SK-N-SH treated with all-trans-retinoic acid at 6 μM for 48 hours (cell line): ENCODE measurements around the gene ZHX3.
A peak's percentile ranks its signal among the peaks of the same experiment; 100 is the strongest.

ENCODE experiments used
- ATAC-seq: fragments of 200-7000 bp; cut with Tn5 transposase; 3 replicates; pipeline ENCODE4 v1.9.1; 2020; ENCODE audit warnings: mild to moderate bottlenecking, moderate library complexity
- ARNTL ChIP-seq: fragments of 450-650 bp; formaldehyde crosslinking; IDR thresholded peaks from 2 replicates; pipeline ENCODE4 v1.5.0; 2020; ENCODE audit warnings: low read depth, mild to moderate bottlenecking, moderate library complexity, borderline replicate concordance
- BACH2 ChIP-seq: fragments of 250-450 bp; sonication (Bioruptor Pico); IDR thresholded peaks from 2 replicates; pipeline ENCODE4 v1.9.0; 2021; ENCODE audit warnings: mild to moderate bottlenecking, borderline replicate concordance
- CREB5 ChIP-seq: fragments of 250-450 bp; sonication (Bioruptor Pico); IDR thresholded peaks from 2 replicates; pipeline ENCODE4 v1.5.1; 2020; ENCODE audit warnings: low read depth, mild to moderate bottlenecking, moderate library complexity
- CSDC2 ChIP-seq: fragments of 250-450 bp; sonication (Bioruptor Pico); IDR thresholded peaks from 2 replicates; pipeline ENCODE4 v1.5.0; 2020; ENCODE audit warnings: mild to moderate bottlenecking, moderate library complexity
- CSRNP3 ChIP-seq: fragments of 250-450 bp; sonication (Bioruptor Pico); IDR thresholded peaks from 2 replicates; pipeline ENCODE4 v1.5.1; 2021; ENCODE audit warnings: mild to moderate bottlenecking, moderate library complexity
- ESRRG ChIP-seq: fragments of 250-450 bp; sonication (Bioruptor Pico); IDR thresholded peaks from 2 replicates; pipeline ENCODE4 v1.6.1; 2021; ENCODE audit warnings: mild to moderate bottlenecking
- GLIS3 ChIP-seq: fragments of 250-450 bp; sonication (Bioruptor Pico); IDR thresholded peaks from 2 replicates; pipeline ENCODE4 v1.5.0; 2020; ENCODE audit warnings: mild to moderate bottlenecking, moderate library complexity
- ISL1 ChIP-seq: fragments of 250-450 bp; sonication (Bioruptor Pico); IDR thresholded peaks from 2 replicates; pipeline ENCODE4 v2.1.2; 2022; ENCODE audit warnings: mild to moderate bottlenecking, moderate library complexity
- OSR1 ChIP-seq: fragments of 250-450 bp; sonication (Bioruptor Pico); IDR thresholded peaks from 2 replicates; pipeline ENCODE4 v1.8.0; 2022; ENCODE audit warnings: moderate library complexity, mild to moderate bottlenecking, inconsistent platforms
- PATZ1 ChIP-seq: fragments of 250-450 bp; sonication (Bioruptor Pico); IDR thresholded peaks from 2 replicates; pipeline ENCODE4 v1.8.0; 2020; ENCODE audit warnings: mild to moderate bottlenecking, moderate library complexity, borderline replicate concordance
- PPARA ChIP-seq: fragments of 250-450 bp; sonication (Bioruptor Pico); IDR thresholded peaks from 2 replicates; pipeline ENCODE4 v1.5.0; 2020; ENCODE audit warnings: mild to moderate bottlenecking, borderline replicate concordance
- RARB ChIP-seq: fragments of 250-450 bp; sonication (Bioruptor Pico); IDR thresholded peaks from 2 replicates; pipeline ENCODE4 v1.8.0; 2021; ENCODE audit warnings: mild to moderate bottlenecking, moderate library complexity
- TCF4 ChIP-seq: fragments of 250-450 bp; sonication (Bioruptor Pico); IDR thresholded peaks from 2 replicates; pipeline ENCODE4 v1.8.0; 2021; ENCODE audit warnings: mild to moderate bottlenecking, moderate library complexity, borderline replicate concordance
- TOX ChIP-seq: fragments of 250-450 bp; sonication (Bioruptor Pico); IDR thresholded peaks from 2 replicates; pipeline ENCODE4 v1.8.0; 2021; ENCODE audit warnings: mild to moderate bottlenecking, moderate library complexity, borderline replicate concordance
- TSHZ2 ChIP-seq: fragments of 250-450 bp; sonication (Bioruptor Pico); IDR thresholded peaks from 2 replicates; pipeline ENCODE4 v1.5.0; 2020; ENCODE audit warnings: mild to moderate bottlenecking, moderate library complexity
- ZC3H10 ChIP-seq: fragments of 250-450 bp; sonication (Bioruptor Pico); IDR thresholded peaks from 2 replicates; pipeline ENCODE4 v1.5.1; 2021; ENCODE audit warnings: mild to moderate bottlenecking, moderate library complexity
- ZFP3 ChIP-seq: fragments of 250-450 bp; sonication (Bioruptor Pico); IDR thresholded peaks from 2 replicates; pipeline ENCODE4 v1.5.0; 2020; ENCODE audit warnings: mild to moderate bottlenecking, moderate library complexity
- ZFP30 ChIP-seq: fragments of 450-650 bp; formaldehyde crosslinking; IDR thresholded peaks from 2 replicates; pipeline ENCODE4 v1.5.0; 2022; ENCODE audit warnings: mild to moderate bottlenecking, moderate library complexity
- ZNF565 ChIP-seq: fragments of 450-650 bp; formaldehyde crosslinking; conservative IDR thresholded peaks from 2 replicates; pipeline ENCODE4 v1.5.0; 2020; ENCODE audit warnings: low read depth, mild to moderate bottlenecking, moderate library complexity
- ZNF70 ChIP-seq: fragments of 450-650 bp; formaldehyde crosslinking; IDR thresholded peaks from 2 replicates; pipeline ENCODE4 v1.5.0; 2020; ENCODE audit warnings: mild to moderate bottlenecking, moderate library complexity
- ZNF8 ChIP-seq: fragments of 450-650 bp; formaldehyde crosslinking; IDR thresholded peaks from 2 replicates; pipeline ENCODE4 v1.5.0; 2020; ENCODE audit warnings: mild to moderate bottlenecking, moderate library complexity

ZHX3 gene

GRCh38 chr20:41248368-41249024, 69.0 kb downstream of the ZHX3 start:
- TF ChIP-seq RARB (no peak), ZNF70 (CRISPR knock-in tag) (no peak), ISL1 (CRISPR knock-in tag) (no peak), ZFP3 (CRISPR knock-in tag) (no peak), BACH2 (CRISPR knock-in tag) (no peak), TCF4 (CRISPR knock-in tag) (no peak)

GRCh38 chr20:41247523-41248367, 69.8 kb downstream of the ZHX3 start:
- no peak for ATAC-seq
- TF ChIP-seq CREB5 (CRISPR knock-in tag) (no peak), TCF4 (CRISPR knock-in tag) (no peak), ZFP3 (CRISPR knock-in tag) (no peak), TOX (CRISPR knock-in tag) (no peak), ZNF8 (CRISPR knock-in tag) (no peak), ISL1 (CRISPR knock-in tag) (no peak), BACH2 (CRISPR knock-in tag) (no peak), TSHZ2 (CRISPR knock-in tag) (no peak), GLIS3 (CRISPR knock-in tag) (no peak), CSRNP3 (CRISPR knock-in tag) (no peak)

More at GRCh38 chr20:41248368-41249024, 69.0 kb downstream of the ZHX3 start:
- no peak; the same call in 2 of the 3 replicates for ATAC-seq

GRCh38 chr20:41245086-41245707, 72.3 kb downstream of the ZHX3 start:
- ATAC-seq, result peak; percentile 53; the same call in 2 of the 3 replicates
- TF ChIP-seq ZNF565 (CRISPR knock-in tag), result no peak
- TF ChIP-seq CREB5 (CRISPR knock-in tag), result no peak
- TF ChIP-seq ZNF70 (CRISPR knock-in tag), result no peak
- TF ChIP-seq ZFP3 (CRISPR knock-in tag), result no peak
- TF ChIP-seq RARB, result no peak
- TF ChIP-seq ARNTL, result no peak
- no peak for TF ChIP-seq ZFP30
- TF ChIP-seq ESRRG, result no peak
- no peak for TF ChIP-seq BACH2 (CRISPR knock-in tag)
- TF ChIP-seq GLIS3 (CRISPR knock-in tag), result no peak
- no peak for TF ChIP-seq TSHZ2 (CRISPR knock-in tag)
- no peak for TF ChIP-seq ZC3H10
- TF ChIP-seq TOX (CRISPR knock-in tag), result no peak
- no peak for TF ChIP-seq PPARA
- no peak for TF ChIP-seq OSR1 (CRISPR knock-in tag)
- no peak for TF ChIP-seq TCF4 (CRISPR knock-in tag)
- TF ChIP-seq PATZ1 (CRISPR knock-in tag), result no peak
- no peak for TF ChIP-seq CSDC2
- TF ChIP-seq ISL1 (CRISPR knock-in tag), result no peak
